Activated CD8-positive, alpha-beta T cell treated with anti-CD3 and anti-CD28 coated beads for 36 hours (primary cell): Measurements from ENCODE around the gene FAF1. TPM values are rescaled to one million over a fixed set of nuclear protein-coding genes. Genes with fewer than 3 reads are reported as not detected.
"Not testable (repeated sequence)": the region's sequence is repeated elsewhere in the genome, so short reads cannot be mapped to it uniquely, and the experiment has no call there.

Experiments
- ATAC-seq: fragments of 200-7000 bp; cut with Tn5 transposase; one replicate; pipeline ENCODE4 v1.10.0; 2021; ENCODE audit warnings: mild to moderate bottlenecking, moderate library complexity
- CTCF ChIA-PET: fragments of 350-600 bp; sonication (Branson Sonifier 250); formaldehyde crosslinking; loops from one replicate; lab custom pipeline; 2021; ENCODE audit warnings: antibody characterized with exemption; lab: Charles Lee
- POLR2A ChIA-PET: fragments of 350-600 bp; sonication (Branson Sonifier 250); formaldehyde crosslinking; loops from one replicate; lab custom pipeline; 2021; ENCODE audit warnings: antibody characterized with exemption; lab: Charles Lee
- DNase-seq: peaks from one replicate; pipeline ENCODE4 v3.0.0-alpha.2; 2020
- H3K27ac Mint-ChIP-seq: one replicate; pipeline ENCODE4 v1.8.0; 2021; ENCODE audit warnings: mild to moderate bottlenecking, mixed read lengths
- H3K27me3 Mint-ChIP-seq: one replicate; pipeline ENCODE4 v1.8.0; 2021; ENCODE audit warnings: mixed read lengths
- H3K36me3 Mint-ChIP-seq: one replicate; pipeline ENCODE4 v1.8.0; 2021; ENCODE audit warnings: low read depth, mixed read lengths
- H3K4me1 Mint-ChIP-seq: one replicate; pipeline ENCODE4 v1.8.0; 2021; ENCODE audit warnings: low read depth, mixed read lengths
- H3K4me3 Mint-ChIP-seq: one replicate; pipeline ENCODE4 v1.8.0; 2021; ENCODE audit warnings: mild to moderate bottlenecking, moderate library complexity, mixed read lengths
- H3K9me3 Mint-ChIP-seq: one replicate; pipeline ENCODE4 v1.8.0; 2021; ENCODE audit warnings: mixed read lengths
- CTCF ChIP-seq: fragments of 200-600 bp; IDR thresholded peaks from one replicate; pipeline ENCODE4 v1.8.0; 2022; ENCODE audit warnings: antibody characterized with exemption, mild to moderate bottlenecking
- intact Hi-C: fragments of 100-400 bp; cut with micrococcal nuclease; formaldehyde crosslinking; loops from one replicate; pipeline ENCODE4 v1.10.0; 2022
- total RNA-seq, 2 experiments: library from RNA; stranded (reverse); gene quantifications; one replicate each; pipeline ENCODE4 v1.2.3, GENCODE V29; 2021

The FAF1 gene
- total RNA-seq, 2 experiments from 2014 or later = 82.2 to 87.0 TPM

- DNase-seq = no peak
- peaks cover 5% of the 10 kb centered on the region for H3K9me3 Mint-ChIP-seq
- no peak for ATAC-seq
- peaks cover 23% of the 10 kb centered on the region for H3K4me1 Mint-ChIP-seq
- no peak overlapping the region for H3K27ac Mint-ChIP-seq
- no peak overlapping the region for H3K4me3 Mint-ChIP-seq
- no peaks in the 10 kb centered on the region for H3K27me3 Mint-ChIP-seq
- no peak for TF ChIP-seq CTCF
- ChIA-PET POLR2A (no interaction called here), CTCF (interaction anchor here (1.6 to 3.6 kb wide), 2 partner anchors 12 to 272 kb away, joined by 6 to 11 read pairs; no protein-coding TSS in a partner anchor)
- intact Hi-C loops = no loop called here
- H3K36me3 Mint-ChIP-seq = peaks cover 12% of the 10 kb centered on the region
Measured at GRCh38 chr1:50917138-50918137, 42.6 kb downstream of the FAF1 start.

GRCh38 chr1:50915621-50916020 lies 44.4 kb downstream of the FAF1 start:
- DNase-seq = no peak
- H3K9me3 Mint-ChIP-seq = no peaks in the 10 kb centered on the region
- intact Hi-C loops = no loop called here
- no peak for TF ChIP-seq CTCF
- ChIA-PET CTCF (interaction anchor here (3.6 kb wide), 1 partner anchor 14 kb away, joined by 11 read pairs; no protein-coding TSS in a partner anchor), POLR2A (no interaction called here)
- no peak overlapping the region for H3K4me3 Mint-ChIP-seq
- H3K27ac Mint-ChIP-seq = no peak overlapping the region
- peaks cover 21% of the 10 kb centered on the region for H3K4me1 Mint-ChIP-seq
- ATAC-seq = no peak
- peaks cover 6% of the 10 kb centered on the region for H3K36me3 Mint-ChIP-seq
- H3K27me3 Mint-ChIP-seq = no peaks in the 10 kb centered on the region

GRCh38 chr1:50913954-50914353 lies 46.1 kb downstream of the FAF1 start:
- no peaks in the 10 kb centered on the region for H3K27me3 Mint-ChIP-seq
- no peaks in the 10 kb centered on the region for H3K9me3 Mint-ChIP-seq
- DNase-seq = no peak
- H3K4me1 Mint-ChIP-seq = peaks cover 21% of the 10 kb centered on the region
- no peak overlapping the region for H3K4me3 Mint-ChIP-seq
- TF ChIP-seq CTCF = no peak
- ATAC-seq = no peak
- H3K27ac Mint-ChIP-seq = no peak overlapping the region
- peaks cover 8% of the 10 kb centered on the region for H3K36me3 Mint-ChIP-seq
- ChIA-PET CTCF (interaction anchor here (3.6 kb wide), 1 partner anchor 16 kb away, joined by 11 read pairs; no protein-coding TSS in a partner anchor), POLR2A (no interaction called here)
- intact Hi-C loops = no loop called here

GRCh38 chr1:50910356-50910755 lies 49.7 kb downstream of the FAF1 start:
- H3K4me3 Mint-ChIP-seq, H3K4me1 Mint-ChIP-seq, DNase-seq, POLR2A ChIA-PET, ATAC-seq, H3K27me3 Mint-ChIP-seq, H3K27ac Mint-ChIP-seq, H3K9me3 Mint-ChIP-seq, intact Hi-C loops: not testable (repeated sequence)
- peaks cover 14% of the 10 kb centered on the region for H3K36me3 Mint-ChIP-seq
- CTCF ChIA-PET = interaction anchor here (0.9 kb wide), 1 partner anchor 279 kb away, joined by 3 read pairs; no protein-coding TSS in a partner anchor

GRCh38 chr1:50907610-50908009 lies 52.5 kb downstream of the FAF1 start:
- intact Hi-C loops, H3K27me3 Mint-ChIP-seq, CTCF ChIA-PET, H3K4me3 Mint-ChIP-seq, H3K4me1 Mint-ChIP-seq, H3K27ac Mint-ChIP-seq, POLR2A ChIA-PET, ATAC-seq, H3K9me3 Mint-ChIP-seq, DNase-seq: not testable (repeated sequence)
- peaks cover 11% of the 10 kb centered on the region for H3K36me3 Mint-ChIP-seq

- H3K4me3 Mint-ChIP-seq, POLR2A ChIA-PET, DNase-seq, CTCF ChIA-PET, intact Hi-C loops, H3K4me1 Mint-ChIP-seq, H3K9me3 Mint-ChIP-seq, ATAC-seq, H3K27ac Mint-ChIP-seq, H3K27me3 Mint-ChIP-seq: not testable (repeated sequence)
- H3K36me3 Mint-ChIP-seq = peaks cover 11% of the 10 kb centered on the region
Measured at GRCh38 chr1:50906050-50906449, 54.0 kb downstream of the FAF1 start.
